NCI-H187 treated with DMSO at 0.1 percent for 48 hours (cell line): ENCODE results near the gene CD248.
"Not testable (repeated sequence)": the region's sequence is repeated elsewhere in the genome, so short reads cannot be mapped to it uniquely, and the experiment has no call there.

Experiments used
- DNase-seq: peaks from one replicate; lab custom pipeline; 2025; lab: John Stamatoyannopoulos, UW

The CD248 gene

DNA sequence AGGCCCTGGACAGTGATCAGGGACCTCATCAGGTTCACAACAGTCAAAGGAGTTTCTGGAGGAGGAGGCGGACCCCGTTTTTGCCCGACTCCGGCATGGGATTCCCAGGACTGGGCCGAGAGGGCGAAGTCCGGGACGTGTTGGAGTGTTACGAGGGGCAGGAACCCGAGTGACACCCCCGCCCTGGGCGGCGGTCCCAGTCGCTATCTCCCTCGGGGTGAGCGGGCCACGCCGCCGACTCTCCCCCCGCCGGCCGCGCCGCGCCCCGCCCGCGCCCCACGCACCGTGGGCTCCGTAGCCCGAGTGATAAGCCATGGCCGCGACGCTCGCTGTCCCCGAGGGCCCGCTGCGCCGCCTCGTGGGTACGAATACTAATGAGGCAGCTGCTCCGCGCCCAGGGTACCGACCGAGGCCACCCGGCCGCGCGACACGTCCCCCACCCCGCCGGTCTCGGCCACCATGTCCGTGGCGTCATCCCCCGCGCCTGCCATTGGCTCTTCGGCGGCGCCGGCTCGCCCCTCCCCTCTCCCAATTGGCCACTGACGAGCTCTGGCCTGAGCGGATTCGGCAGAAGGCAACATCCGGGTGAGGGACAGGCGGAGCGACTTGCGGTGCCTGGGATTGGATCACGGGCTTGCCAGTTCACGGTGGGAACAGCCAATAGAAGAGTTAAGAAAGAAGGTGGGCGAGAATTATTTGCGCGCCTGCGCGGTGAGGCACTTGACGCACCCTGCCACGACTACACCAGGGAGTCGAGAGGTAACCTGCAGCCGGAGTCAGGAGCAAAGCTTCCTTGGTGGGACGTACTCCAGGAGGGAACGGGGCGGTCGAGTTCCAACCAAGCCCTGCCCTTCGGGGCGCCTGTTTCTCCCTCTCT, 27.9 kb downstream of the CD248 start, which contains the start of gene YIF1A:
TSS of gene YIF1A (minus strand) at position 473 of the 877 bp plus-strand sequence. CDS start at position 315, 158 bp downstream.
- peak; percentile 96 for DNase-seq

DNA sequence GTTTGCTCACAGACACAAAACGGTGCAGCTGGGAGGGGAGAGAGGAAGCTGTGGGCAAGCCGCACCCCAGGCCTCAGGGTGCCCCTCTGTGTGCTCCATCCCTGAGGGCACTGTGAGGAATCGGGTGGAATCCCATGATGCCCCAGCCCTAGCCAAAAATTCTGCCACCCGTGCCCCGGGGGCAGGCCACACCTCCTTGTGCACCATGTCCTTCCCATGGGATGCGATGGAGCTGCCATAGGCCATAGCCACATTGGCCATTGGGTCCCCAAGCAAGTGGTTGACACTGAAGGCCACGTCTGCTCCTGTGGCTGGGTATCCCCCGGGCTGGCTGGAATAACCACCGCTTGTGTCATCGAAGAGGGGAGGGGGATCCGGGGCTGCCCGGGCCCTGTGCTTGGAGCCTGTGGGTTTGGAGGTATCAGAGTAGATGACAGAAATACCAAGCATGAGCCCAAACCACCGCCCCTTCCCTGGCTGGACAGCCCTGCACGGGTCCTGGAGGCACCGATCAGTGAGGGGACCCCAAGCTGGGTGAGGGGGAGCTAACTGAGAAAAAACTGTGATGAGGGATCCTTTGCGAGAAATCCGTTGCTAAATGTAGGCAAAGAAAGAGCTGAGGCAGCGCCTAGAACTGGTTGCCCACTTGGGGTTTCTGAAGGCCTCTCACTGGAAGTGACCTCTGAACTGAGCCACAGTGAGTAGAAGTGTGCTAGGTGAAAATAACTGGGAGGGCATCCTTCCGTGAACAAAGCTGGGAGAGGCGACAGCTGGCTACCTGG, 28.8 kb downstream of the CD248 start:
- no peak for DNase-seq

DNA sequence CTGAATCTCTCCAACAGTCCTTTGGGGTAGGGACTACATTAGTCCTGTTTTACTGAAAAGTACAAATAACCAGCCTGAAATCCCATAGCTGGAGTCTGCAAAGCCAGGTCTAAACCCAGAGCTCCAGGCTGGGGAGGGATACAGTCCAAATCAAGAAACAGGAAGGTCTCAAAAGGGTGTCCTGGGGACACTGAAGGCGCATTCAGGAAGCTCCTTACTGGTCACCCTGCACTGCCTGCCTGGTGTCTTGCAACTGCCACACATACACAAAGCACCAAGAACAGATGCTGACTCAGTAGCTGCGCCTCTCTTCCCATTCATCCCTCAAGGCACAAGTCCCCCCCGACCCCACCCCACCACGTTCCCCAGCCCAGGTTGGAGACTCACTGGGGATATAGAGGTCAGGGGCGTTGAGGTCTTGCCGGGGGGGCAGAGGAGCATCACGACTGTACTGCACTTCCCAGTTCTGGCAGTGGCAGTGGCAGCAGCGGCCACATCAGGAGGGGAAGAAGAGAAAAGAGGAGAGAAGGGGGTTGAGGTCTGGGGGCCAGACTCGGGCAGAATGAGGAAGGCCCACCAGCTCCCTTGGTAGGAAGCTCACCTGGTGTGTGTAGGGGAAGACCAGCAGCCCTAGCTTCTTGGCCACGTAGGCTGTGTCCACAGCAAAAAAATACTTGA, 29.5 kb downstream of the CD248 start:
- no peak for DNase-seq

DNA sequence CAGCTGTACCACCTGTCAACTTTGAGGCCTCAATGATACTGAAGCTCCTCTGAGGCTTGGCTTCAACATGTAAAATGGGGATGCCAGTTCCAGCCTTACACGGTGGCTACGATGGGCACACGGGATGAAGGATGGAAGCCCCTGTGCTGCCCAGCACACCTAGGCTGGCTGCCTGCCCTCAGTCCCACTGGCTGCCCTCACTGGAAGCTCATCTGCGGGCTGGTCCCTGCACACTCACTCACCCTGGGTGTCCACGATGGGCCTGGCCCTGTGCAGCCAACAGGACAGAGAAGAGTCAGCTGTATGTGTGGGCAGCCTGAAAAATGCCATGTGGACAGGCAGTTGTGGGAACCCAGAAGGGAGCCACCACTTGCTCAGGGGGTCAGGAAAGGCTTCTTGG, 30.1 kb downstream of the CD248 start:
- DNase-seq, result no peak

DNA sequence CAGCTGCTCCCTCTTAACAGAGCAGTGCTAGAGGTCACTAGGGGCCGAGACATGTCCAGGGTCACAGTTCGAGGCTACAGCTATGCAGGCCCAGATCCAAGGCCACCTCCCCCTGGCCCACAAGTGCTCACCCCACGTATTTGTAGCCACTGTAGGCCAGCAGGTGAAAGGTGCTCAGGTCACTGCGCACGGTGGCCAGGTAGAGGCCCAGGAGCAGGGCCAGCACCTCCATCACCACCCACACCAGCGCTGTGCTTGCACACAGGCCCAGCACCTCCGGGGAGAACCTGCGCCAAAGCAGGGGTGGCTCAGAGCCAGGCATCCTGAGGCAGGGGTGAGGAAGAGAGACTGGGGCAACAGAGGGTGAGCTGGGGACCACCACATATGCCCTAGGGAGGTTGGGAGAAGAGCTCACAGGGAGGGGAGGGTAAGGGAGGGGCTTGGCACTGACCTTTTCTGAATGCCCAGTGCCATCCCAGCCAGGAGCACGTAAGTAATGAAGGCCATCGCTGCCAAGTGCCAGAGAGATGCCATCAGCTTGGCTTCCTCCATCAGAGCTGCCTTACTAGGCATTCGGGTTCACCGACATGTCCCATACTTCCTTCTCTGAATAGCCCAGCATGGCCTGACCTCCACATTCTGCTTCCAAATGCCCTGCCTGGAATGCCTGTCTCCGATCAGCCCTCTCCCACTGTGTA, 31.4 kb downstream of the CD248 start:
- DNase-seq, result no peak

DNA sequence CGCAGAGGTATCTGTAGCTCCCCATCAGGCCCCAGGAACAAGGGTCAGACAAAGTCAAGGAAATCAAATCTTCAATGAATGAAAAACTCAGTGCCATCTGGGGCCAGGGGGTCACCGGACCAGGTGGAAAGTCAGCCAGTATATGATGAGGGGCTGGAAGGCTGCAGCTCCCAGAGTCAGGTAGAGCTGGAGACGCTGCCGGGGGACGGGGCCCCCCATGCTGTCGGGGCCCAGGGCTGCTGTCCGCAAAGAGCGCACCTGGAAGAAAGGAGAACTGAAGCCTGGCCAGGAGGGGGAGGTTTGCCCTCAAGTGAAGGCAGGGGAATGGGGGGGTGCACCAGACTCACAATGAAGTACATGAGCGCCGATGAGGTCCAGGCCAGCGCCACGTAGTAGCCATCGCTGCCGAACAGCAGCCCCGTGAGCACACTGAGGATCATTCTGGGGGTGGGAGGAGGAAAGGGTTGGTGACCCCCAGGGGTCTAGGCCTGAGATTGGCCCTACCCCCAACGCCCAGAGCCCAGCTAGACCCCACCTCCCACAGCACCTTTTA, 32.2 kb downstream of the CD248 start:
- no peak for DNase-seq

DNA sequence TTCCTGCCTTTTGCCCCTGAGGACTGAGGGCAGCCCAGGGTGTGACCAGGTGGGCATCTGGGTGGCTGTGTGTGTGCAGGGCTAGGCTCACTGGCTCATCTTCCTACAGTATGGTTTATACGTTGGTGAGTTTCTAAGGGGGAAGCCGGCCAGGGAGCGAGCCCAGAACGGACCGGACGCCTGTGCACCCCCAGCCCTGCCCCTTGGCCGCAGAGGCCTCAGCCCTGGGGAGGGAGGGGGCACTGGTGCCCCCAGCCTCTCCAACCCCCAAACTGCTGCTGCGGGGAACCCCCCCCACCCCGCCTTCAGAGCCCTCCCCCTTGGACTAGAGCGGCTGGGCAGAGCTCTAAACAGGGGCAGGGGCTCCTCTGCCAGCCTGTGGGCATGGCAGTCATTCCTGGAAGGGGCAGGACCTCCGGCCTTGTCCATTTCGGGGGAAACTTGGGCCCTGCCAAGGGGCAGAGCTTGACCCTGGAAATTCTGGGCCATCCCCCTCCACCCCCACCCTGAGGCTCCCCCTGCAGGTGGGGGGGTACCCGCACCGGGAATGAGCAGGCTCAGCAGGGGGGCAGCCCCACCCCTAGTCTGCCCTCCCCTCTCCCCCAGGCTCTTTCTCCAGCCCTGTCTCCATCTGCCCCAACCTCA, 33.3 kb downstream of the CD248 start:
- DNase-seq, result no peak

DNA sequence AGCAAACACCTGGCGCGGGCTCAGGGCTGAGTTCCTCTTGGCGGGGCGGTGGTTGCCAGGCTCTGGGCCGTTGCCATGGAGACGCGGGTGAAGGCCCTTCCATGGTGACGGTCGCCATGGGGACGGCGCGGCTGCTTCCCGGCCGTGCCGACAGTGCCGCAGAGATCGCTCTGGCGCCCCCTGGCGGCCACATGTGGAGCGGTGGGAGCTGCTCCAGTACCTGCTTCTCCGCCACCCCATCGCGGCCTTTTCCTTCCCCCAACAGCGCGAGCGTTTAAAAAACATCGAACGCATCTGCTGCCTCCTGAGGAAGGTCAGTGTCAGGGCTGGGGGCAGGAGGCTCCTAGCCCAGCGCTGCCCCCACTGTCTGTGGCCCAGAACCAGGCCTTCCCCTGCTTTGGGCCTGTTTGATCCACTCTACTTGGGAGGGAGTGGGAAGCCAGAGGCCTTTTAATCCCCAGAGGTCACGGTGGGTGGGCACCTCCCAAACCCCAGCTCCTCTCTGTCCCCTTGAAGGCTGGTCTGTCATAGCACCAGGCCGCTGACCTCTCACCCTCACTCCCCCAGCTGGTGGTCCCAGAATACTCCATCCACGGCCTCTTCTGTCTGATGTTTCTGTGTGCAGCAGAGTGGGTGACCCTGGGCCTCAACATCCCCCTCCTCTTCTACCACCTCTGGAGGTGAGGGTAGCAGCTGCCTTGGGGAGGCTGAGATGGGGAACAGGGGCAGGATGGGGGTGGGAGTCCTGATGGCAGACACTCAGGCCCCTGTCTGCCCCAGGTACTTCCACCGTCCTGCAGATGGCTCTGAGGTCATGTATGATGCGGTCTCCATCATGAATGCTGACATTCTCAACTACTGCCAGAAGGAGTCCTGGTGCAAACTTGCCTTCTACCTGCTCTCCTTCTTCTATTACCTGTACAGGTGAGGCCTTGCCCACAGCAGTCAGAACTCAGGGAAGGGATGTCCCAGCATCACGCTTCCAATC, 34.1 kb downstream of the CD248 start:
- DNase-seq, result peak; percentile 83

DNA sequence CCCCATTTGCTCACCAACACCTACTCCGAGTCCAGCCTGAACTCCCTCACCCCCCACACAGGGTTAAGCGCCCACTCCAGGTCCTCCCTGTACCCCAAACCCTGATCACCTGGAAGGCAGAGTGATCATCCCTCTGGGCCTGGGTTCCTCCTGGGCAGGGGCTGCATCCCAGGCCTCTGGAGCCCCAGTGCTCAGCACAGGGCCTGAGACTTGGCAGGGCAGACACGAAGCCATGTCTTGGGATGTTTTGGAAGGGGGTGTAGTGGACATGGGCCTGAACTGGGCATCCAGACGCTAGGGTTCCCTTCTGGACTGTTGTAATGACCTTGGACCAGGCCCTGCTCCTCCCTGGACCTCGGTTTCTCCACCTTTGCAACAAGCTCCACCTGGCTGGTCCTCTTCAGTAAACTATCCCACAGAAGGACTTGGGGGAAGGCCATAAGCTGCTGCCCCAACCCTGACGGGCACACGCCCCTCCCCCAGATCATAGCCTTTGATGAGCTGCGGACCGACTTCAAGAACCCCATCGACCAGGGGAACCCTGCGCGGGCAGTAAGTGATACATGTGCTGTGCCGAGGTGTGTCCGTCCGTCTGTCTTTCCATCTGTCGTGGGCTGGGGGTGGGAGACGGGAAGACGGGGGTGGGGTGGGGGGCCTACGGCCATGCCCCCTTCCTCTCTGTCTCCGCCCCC, 34.9 kb downstream of the CD248 start:
- no peak for DNase-seq

DNA sequence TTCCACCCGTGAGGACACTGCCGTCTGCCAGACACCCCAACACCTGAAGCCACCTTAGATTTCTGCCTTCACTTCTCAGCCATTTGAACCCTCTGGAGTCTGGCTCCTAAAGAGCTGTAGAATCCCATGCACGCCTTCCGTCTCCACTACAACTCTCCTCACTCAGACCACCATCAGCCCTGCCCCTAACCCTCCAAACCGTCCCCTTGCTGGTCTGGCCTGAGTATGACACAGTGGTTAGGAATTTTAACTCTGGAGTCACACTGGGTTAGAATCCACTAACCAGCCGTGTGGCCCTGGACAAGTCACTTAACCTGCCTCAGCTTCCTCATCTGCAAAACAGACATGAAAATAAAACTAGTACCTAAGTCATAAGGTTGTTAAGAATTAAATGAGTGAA, 35.8 kb downstream of the CD248 start:
- no peak for DNase-seq

DNA sequence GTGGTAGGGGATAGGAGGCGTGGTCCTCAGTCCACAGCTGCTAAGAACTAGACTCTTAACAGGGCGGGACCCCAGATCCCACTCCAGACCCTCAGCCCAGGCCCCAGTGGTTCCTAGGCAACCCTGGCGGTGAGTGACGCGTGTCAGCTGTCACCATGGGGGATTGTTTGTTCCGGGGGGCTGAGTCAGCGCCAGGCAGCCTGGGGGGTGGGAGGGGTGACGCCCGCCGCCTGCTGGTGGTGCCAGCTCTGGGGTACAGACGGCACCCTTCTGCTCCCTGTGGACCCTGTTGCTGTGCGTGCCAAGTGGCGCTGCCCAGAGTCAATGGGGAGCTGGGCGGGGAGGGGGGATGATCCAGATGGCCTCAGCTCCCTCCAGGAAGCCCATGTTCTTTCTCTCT, 36.4 kb downstream of the CD248 start:
- DNase-seq, result no peak

DNA sequence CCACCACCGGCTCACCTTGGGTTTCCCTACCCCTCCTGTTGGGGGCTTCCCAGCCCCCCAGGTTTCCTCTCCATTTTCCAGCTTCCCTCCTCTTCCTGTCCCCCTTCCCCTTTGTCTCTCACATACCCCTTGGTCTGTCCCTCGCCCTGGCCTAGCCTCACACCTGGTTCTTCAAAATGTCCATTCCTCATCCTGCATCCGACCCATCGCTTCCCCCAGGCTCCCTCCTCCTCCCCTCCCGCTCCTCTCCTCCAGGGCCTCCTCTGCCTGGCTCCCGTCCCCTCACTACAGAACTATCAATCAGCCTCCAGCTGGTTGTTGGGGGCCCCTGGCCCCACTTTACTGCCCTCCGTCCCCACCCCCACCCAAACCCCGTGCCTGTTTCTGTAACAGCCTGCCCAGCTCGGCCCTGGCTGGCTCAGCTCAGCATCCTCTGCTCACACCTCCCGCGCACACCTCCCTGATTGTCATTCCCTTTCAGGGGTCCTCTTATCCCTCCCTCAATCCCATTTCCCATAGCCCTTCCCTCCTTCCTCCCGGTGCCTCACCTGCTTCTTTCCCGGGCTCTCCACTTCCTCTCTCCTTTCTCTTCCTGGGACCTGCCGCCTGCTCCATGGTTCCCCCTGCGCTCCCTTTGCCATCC, 37.6 kb downstream of the CD248 start:
- no peak for DNase-seq

DNA sequence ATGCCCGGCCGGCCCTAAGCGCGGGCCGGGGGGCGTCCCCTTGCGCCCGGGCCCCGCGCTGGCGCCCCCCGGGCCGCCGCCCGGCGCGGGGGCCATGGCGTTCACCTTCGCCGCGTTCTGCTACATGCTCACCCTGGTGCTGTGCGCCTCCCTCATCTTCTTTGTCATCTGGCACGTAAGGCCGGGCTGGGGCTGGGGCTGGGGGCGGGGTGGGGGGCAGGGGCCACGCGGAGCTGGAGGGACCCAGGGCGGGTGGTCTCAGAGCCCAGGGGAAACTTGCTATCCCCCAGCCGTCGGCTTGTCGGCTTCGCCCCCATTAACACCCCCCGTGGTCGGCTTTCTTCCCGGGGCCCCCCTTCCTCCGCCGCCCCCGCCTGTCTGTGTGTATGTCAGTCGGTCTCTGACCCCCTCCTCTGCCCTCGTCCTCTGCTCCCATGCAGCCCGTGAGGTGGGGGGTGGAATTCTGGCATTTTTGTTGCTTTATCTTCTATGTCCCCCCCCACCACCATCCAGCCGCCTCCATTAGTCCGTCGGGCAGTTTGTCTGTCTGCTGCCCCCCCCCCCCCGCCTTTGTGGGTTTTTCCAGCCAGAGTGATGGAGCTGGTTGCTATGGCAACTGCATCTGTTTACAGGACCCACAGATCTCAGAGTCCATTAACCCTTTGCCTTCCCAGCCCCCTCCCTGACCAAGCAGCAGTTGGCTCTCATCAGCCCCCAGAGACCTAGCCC, 38.3 kb downstream of the CD248 start:
- no peak for DNase-seq

DNA sequence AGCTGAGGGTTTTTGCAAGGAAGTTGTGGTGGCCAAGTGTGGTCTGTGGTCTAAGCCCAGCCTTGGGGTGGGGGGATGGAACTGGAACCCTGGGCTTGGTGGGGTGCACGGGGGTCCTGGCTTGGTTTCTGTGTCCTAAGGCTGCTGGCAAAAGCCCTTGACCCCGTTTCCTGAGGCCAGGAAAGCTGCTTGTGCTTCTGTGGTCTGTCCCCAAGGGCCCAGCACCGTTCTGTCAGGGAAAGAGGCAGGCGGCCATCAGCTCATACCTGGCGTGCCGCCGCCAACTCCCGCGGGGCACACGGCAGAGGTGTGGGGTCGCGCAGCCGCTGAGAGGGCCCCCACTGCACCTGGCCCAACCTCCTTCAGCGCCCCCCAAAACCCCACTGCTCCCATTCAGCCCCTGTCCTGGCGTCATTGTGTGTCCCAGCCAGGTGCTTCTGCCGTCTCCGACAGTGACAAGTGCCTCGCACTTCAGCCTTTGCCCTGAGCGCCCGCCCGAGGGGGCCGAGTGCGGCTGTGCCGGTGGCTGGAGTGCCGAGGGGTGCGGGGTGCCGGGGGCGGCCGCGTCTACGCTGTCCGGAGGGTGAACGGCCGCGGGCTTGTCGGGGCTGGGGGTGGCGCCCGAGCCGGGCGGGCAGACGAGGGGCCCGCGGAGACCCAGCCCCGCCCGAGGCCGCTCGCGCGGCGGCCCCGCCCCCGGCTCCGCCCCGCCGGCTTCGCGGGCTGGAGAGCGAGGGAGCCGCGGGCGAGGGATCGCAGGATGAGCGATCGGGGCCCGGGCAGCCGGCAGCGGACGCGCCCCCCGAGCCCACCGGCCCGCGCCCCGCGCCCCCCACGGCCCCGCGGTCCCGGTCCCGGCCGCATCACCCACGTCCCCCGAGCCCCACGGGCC, 39.1 kb downstream of the CD248 start, which contains the start of gene CNIH2:
TSS of gene CNIH2 (plus strand) at position 705 of the 892 bp plus-strand sequence. CDS start 282 bp downstream, outside the sequence.
- DNase-seq, result no peak

DNA sequence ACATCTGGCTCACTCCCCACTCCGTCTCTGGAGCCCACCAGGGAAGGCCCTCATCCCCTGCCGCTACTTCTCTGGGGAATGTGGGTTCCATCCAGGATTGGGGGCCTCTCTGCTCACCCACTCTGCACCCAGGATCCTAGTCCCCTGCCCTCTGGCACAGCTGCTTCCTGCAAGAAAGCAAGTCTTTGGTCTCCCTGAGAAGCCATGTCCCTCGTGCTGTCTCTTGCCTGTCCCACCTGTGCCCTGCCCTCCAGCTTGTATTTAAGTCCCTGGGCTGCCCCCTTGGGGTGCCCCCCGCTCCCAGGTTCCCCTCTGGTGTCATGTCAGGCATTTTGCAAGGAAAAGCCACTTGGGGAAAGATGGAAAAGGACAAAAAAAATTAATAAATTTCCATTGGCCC, 39.8 kb downstream of the CD248 start:
- not testable (repeated sequence) for DNase-seq

DNA sequence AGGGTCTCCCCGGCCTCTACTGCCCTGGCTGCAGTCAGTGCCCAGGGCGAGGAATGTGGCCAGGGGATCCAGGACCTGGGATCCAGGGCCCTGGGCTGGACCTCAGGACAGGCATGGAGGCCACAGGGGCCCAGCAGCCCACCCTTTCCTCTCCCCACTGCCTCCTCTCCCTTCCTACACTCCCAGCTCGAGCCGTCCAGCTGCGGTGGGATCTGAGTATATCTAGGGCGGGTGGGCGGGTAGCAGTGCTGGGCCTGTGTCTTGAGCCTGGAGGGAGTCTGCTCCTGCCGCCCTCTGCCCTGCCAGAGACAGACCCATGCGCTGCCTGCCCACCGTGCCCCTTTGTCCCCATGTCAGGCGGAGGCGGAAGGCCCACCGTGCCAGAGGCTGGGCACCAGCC, 40.2 kb downstream of the CD248 start:
- not testable (repeated sequence) for DNase-seq
